Stomach (tissue), 4 donors: ENCODE data around the gene USP3.

Experiments
- CTCF ChIP-seq, 7 experiments: fragments of 450-650 bp in 4 of 7; fragments of 200-600 bp in 3 of 7; sonication (generic) in 3 of 7; IDR thresholded peaks; one replicate each; pipeline ENCODE4 v1.5.1; 2016 to 2019; ENCODE audit warnings: antibody characterized with exemption in 7 of 7, control low read depth in 2 of 7, mild to moderate bottlenecking in 1 of 7
- EP300 ChIP-seq: sonication (generic); formaldehyde crosslinking; IDR thresholded peaks from one replicate; pipeline ENCODE4 v1.6.1; 2017; ENCODE audit warnings: antibody characterized with exemption
- POLR2AphosphoS5 ChIP-seq, 3 donors: sonication (generic); formaldehyde crosslinking; IDR thresholded peaks; one replicate each; pipeline ENCODE4 v1.6.1; 2016; ENCODE audit warnings: antibody characterized with exemption in 3 of 3

- TF ChIP-seq CTCF (IDR thresholded peaks at IDR 0.05) (no peak), EP300 (no peak), POLR2AphosphoS5 (IDR thresholded peaks at IDR 0.05) (no peak)
These were observed 35.2 kb upstream of the USP3 start for GRCh38 chr15:63469190-63469589.
